IMR-90 (cell line): ENCODE results near the gene TCF20. TPM values are rescaled to one million over a fixed set of nuclear protein-coding genes. Genes with fewer than 3 reads are reported as not detected.

Experiments used
- ATAC-seq: fragments of 200-7000 bp; cut with Tn5 transposase; 2 replicates; pipeline ENCODE4 v1.9.1; 2020; ENCODE audit warnings: low read depth, mild to moderate bottlenecking, moderate library complexity
- BruUV-seq: library from RNA; stranded (reverse); fragments of 400-500 nt; replicated peaks from 2 replicates; lab custom pipeline; 2021; lab: Mats Ljungman, UMichigan
- CTCF ChIA-PET: fragments of 300-600 bp; formaldehyde crosslinking; extraction: SDS; loops from one replicate; lab custom pipeline; 2021; ENCODE audit warnings: antibody characterized with exemption; lab: Yijun Ruan, JAX
- POLR2A ChIA-PET: fragments of 300-600 bp; sonication (Branson Sonifier 250); formaldehyde crosslinking; loops from one replicate; lab custom pipeline; 2022; ENCODE audit warnings: antibody characterized with exemption; ENCODE audit not compliant: unreplicated experiment; lab: Charles Lee
- DNase-seq: peaks from one replicate; pipeline ENCODE4 v3.0.0; 2013
- H2AFZ ChIP-seq: replicated peaks from 2 replicates; pipeline ENCODE3; 2013; ENCODE audit warnings: low read length, mild to moderate bottlenecking; ENCODE audit not compliant: poor library complexity
- H2AK5ac ChIP-seq: 2 replicates; pipeline ENCODE4 v1.6.1; 2013; ENCODE audit warnings: low read depth, low read length, inconsistent platforms
- H2AK9ac ChIP-seq: replicated peaks from 2 replicates; pipeline ENCODE3; 2013; ENCODE audit warnings: mild to moderate bottlenecking, low read depth, low read length, moderate library complexity; ENCODE audit not compliant: poor library complexity
- H2BK120ac ChIP-seq: 2 replicates; pipeline ENCODE4 v1.6.1; 2013; ENCODE audit warnings: low read depth, low read length, inconsistent platforms
- H2BK15ac ChIP-seq: 3 replicates; pipeline ENCODE4 v1.6.1; 2013; ENCODE audit warnings: low read depth, low read length, inconsistent platforms
- H2BK20ac ChIP-seq: 2 replicates; pipeline ENCODE4 v1.6.1; 2013; ENCODE audit warnings: low read depth, mild to moderate bottlenecking, inconsistent platforms, low read length, moderate library complexity
- H2BK5ac ChIP-seq: 2 replicates; pipeline ENCODE4 v1.6.1; 2013; ENCODE audit warnings: mild to moderate bottlenecking, low read depth, low read length, inconsistent platforms; ENCODE audit not compliant: poor library complexity, severe bottlenecking
- H3K14ac ChIP-seq: replicated peaks from 2 replicates; pipeline ENCODE4 v1.6.1; 2013; ENCODE audit warnings: low read depth, low read length, inconsistent platforms
- H3K18ac ChIP-seq: 2 replicates; pipeline ENCODE4 v1.6.1; 2013; ENCODE audit warnings: low read depth, low read length, control low read depth
- H3K23ac ChIP-seq: 2 replicates; pipeline ENCODE4 v1.6.1; 2013; ENCODE audit warnings: low read depth, low read length, inconsistent platforms
- H3K27ac ChIP-seq: 2 replicates; pipeline ENCODE4 v1.5.1; 2013; ENCODE audit warnings: mild to moderate bottlenecking, control low read depth, low read length; ENCODE audit not compliant: insufficient read depth
- H3K27me3 ChIP-seq: 2 replicates; pipeline ENCODE4 v1.6.1; 2013; ENCODE audit warnings: low read length; ENCODE audit not compliant: control insufficient read depth, insufficient read depth
- H3K36me3 ChIP-seq: 2 replicates; pipeline ENCODE4 v1.6.1; 2013; ENCODE audit warnings: low read length, mixed read lengths; ENCODE audit not compliant: control insufficient read depth, insufficient read depth
- H3K4ac ChIP-seq: 2 replicates; pipeline ENCODE4 v1.6.1; 2013; ENCODE audit warnings: low read depth, low read length, inconsistent platforms
- H3K4me1 ChIP-seq: 2 replicates; pipeline ENCODE4 v1.6.1; 2013; ENCODE audit warnings: low read length, mixed read lengths; ENCODE audit not compliant: control insufficient read depth, insufficient read depth
- H3K4me2 ChIP-seq: 2 replicates; pipeline ENCODE4 v1.6.1; 2013; ENCODE audit warnings: low read depth, mild to moderate bottlenecking, control low read depth, low read length, moderate library complexity
- H3K4me3 ChIP-seq: 2 replicates; pipeline ENCODE4 v1.5.1; 2013; ENCODE audit warnings: low read depth, mild to moderate bottlenecking, control low read depth, low read length, moderate library complexity; ENCODE audit not compliant: insufficient read depth
- H3K56ac ChIP-seq: 2 replicates; pipeline ENCODE4 v1.6.1; 2013; ENCODE audit warnings: low read length, inconsistent platforms; ENCODE audit not compliant: insufficient read depth; ENCODE audit errors: extremely low read depth
- H3K79me1 ChIP-seq, 2 experiments: 2 replicates each; pipeline ENCODE4 v1.6.1; 2013; ENCODE audit warnings: low read length in 2 of 2, inconsistent platforms in 1 of 2, low read depth in 1 of 2
- H3K9ac ChIP-seq: 2 replicates; pipeline ENCODE4 v1.6.1; 2013; ENCODE audit warnings: low read depth, low read length, control low read depth
- H3K9me1 ChIP-seq: 2 replicates; pipeline ENCODE4 v1.6.1; 2013; ENCODE audit warnings: low read length, inconsistent platforms; ENCODE audit not compliant: insufficient read depth
- H3K9me3 ChIP-seq: 2 replicates; pipeline ENCODE4 v1.6.1; 2013; ENCODE audit warnings: low read length; ENCODE audit not compliant: control insufficient read depth, insufficient read depth
- H4K20me1 ChIP-seq: 2 replicates; pipeline ENCODE4 v1.6.1; 2013; ENCODE audit warnings: low read length, inconsistent platforms; ENCODE audit not compliant: insufficient read depth
- H4K5ac ChIP-seq: 2 replicates; pipeline ENCODE4 v1.6.1; 2013; ENCODE audit warnings: mild to moderate bottlenecking, low read depth, low read length, control low read depth
- H4K8ac ChIP-seq, 2 experiments: 2 replicates each; pipeline ENCODE4 v1.6.1; 2013; ENCODE audit warnings: low read depth in 2 of 2, low read length in 2 of 2, control low read depth in 1 of 2, inconsistent platforms in 1 of 2
- H4K91ac ChIP-seq: 2 replicates; pipeline ENCODE4 v1.6.1; 2013; ENCODE audit warnings: low read depth, low read length, inconsistent platforms; ENCODE audit not compliant: insufficient read depth
- BHLHE40 ChIP-seq: fragments of 150-350 bp; IDR thresholded peaks from 2 replicates; pipeline ENCODE4 v1.6.1; 2016; ENCODE audit warnings: mild to moderate bottlenecking, low read depth, low read length
- CEBPB ChIP-seq: IDR thresholded peaks from 2 replicates; pipeline ENCODE4 v1.6.1; 2012; ENCODE audit warnings: low read depth, low read length, improper control_type of control experiment
- CHD1 ChIP-seq: IDR thresholded peaks from 2 replicates; pipeline ENCODE4 v1.6.1; 2012; ENCODE audit warnings: low read depth, low read length, improper control_type of control experiment
- ELK1 ChIP-seq: fragments of 150-350 bp; IDR thresholded peaks from 2 replicates; pipeline ENCODE4 v1.6.1; 2016; ENCODE audit warnings: low read depth, mild to moderate bottlenecking, low read length, moderate library complexity, borderline replicate concordance
- FOS ChIP-seq: fragments of 150-350 bp; IDR thresholded peaks from 2 replicates; pipeline ENCODE4 v1.6.1; 2016; ENCODE audit warnings: low read depth, low read length
- MAFK ChIP-seq: IDR thresholded peaks from 2 replicates; pipeline ENCODE4 v1.6.1; 2012; ENCODE audit warnings: low read depth, low read length, improper control_type of control experiment
- MXI1 ChIP-seq: IDR thresholded peaks from 2 replicates; pipeline ENCODE4 v1.6.1; 2012; ENCODE audit warnings: low read depth, mild to moderate bottlenecking, low read length, moderate library complexity, borderline replicate concordance
- NFE2L2 ChIP-seq: fragments of 150-350 bp; IDR thresholded peaks from 2 replicates; pipeline ENCODE4 v1.6.1; 2016; ENCODE audit warnings: low read depth, mild to moderate bottlenecking, low read length
- RAD21 ChIP-seq: IDR thresholded peaks from 2 replicates; pipeline ENCODE4 v1.6.1; 2012; ENCODE audit warnings: low read length, improper control_type of control experiment
- SMC3 ChIP-seq: fragments of 150-350 bp; IDR thresholded peaks from 2 replicates; pipeline ENCODE4 v1.6.1; 2016; ENCODE audit warnings: low read depth, mild to moderate bottlenecking, antibody characterized with exemption, low read length, moderate library complexity
- WGBS, 2 experiments: methylation state at CpG; one replicate each; pipeline versions ENCODE4 v1.1.5 to v1.1.7; 2013; ENCODE audit warnings: missing lambda C conversion rate in 2 of 2; ENCODE audit not compliant: insufficient read length in 1 of 2; ENCODE audit errors: extremely low coverage in 2 of 2; 5-methylcytosine and 5-hydroxymethylcytosine counted together
- dilution Hi-C: fragments of 300-500 bp; cut with HindIII; formaldehyde crosslinking; loops from one replicate; pipeline ENCODE4 v1.14.3; 2018; ENCODE audit warnings: low sequenced_read_pairs; ENCODE audit not compliant: unreplicated experiment
- in situ Hi-C: fragments of 300-500 bp; cut with MboI; formaldehyde crosslinking; loops from 3 replicates; pipeline ENCODE4 v1.14.3; 2019; ENCODE audit warnings: low sequenced_read_pairs, inconsistent platforms, mixed read lengths
- intact Hi-C: fragments of 100-400 bp; cut with micrococcal nuclease; formaldehyde crosslinking; loops from 2 replicates; pipeline ENCODE4 v1.10.0; 2022
- polyA plus RNA-seq, 3 experiments: library from polyadenylated mRNA; depleted of rRNA; stranded (reverse); fragments of >200 nt; gene quantifications; 2 replicates each; pipeline ENCODE4 v1.2.3, GENCODE V29; 2012; ENCODE audit warnings: low replicate concordance in 1 of 3
- total RNA-seq: library from RNA; depleted of rRNA; stranded (reverse); fragments of >200 nt; gene quantifications from 2 replicates; pipeline ENCODE4 v1.2.3, GENCODE V29; 2012

The TCF20 gene
- total and polyA plus RNA-seq, 2 of the 4 experiments (the other 2 are of a cell fraction): 8.9 to 23.7 TPM

- intact Hi-C loops (no loop called here), dilution Hi-C loops (no loop called here), in situ Hi-C loops (no loop called here)
- Histone ChIP-seq H3K23ac (no peak overlapping the region), H3K9me3 (no peaks in the 10 kb centered on the region), H2AFZ (no peak overlapping the region), H2AK9ac (no peak overlapping the region), H2BK15ac (no peak overlapping the region), H2BK5ac (no peak overlapping the region), H2BK20ac (no peak overlapping the region), H3K18ac (no peak overlapping the region), H3K4me2 (no peak overlapping the region), H3K27ac (no peak overlapping the region), H3K9me1 (peaks cover 7% of the 10 kb centered on the region), H4K20me1 (peaks cover 85% of the 10 kb centered on the region), H3K27me3 (no peaks in the 10 kb centered on the region), H3K36me3 (no peaks in the 10 kb centered on the region), H4K91ac (no peak overlapping the region), H2AK5ac (no peak overlapping the region), H4K8ac (no peak overlapping the region), H3K79me1 (peaks cover 64 to 95% of the 10 kb centered on the region in 2 experiments), H2BK120ac (no peak overlapping the region), H3K14ac (no peak overlapping the region), H3K4ac (no peak overlapping the region), H3K56ac (no peak overlapping the region), H4K5ac (no peak overlapping the region), H3K4me3 (no peak overlapping the region), H3K4me1 (no peaks in the 10 kb centered on the region; the same call in 1 of the 2 replicates), H3K9ac (no peak overlapping the region)
- no TSS peak for BruUV-seq
- DNase-seq (no peak), ATAC-seq (no peak)
- CTCF ChIA-PET: no interaction called here
- no peak for TF ChIP-seq FOS
- TF ChIP-seq NFE2L2: no peak
- TF ChIP-seq MAFK: no peak
- TF ChIP-seq ELK1: no peak
- TF ChIP-seq CHD1: no peak
- no peak for TF ChIP-seq SMC3
- no peak for TF ChIP-seq MXI1
- no peak for TF ChIP-seq BHLHE40
- no peak for TF ChIP-seq CEBPB
- no peak for TF ChIP-seq RAD21
- POLR2A ChIA-PET: no interaction called here
- no CpG with 5 or more reads among the region's 5 CpGs for WGBS, 2 experiments
Measured at GRCh38 chr22:42263944-42264343, 6.5 kb downstream of the TCF20 start.
